SH-SY5Y (cell line): Measurements from ENCODE around the gene WBP11.

Experiments used
- GATA2 ChIP-seq: IDR thresholded peaks from 2 replicates; pipeline ENCODE4 v1.6.1; 2011; ENCODE audit warnings: mild to moderate bottlenecking, low read depth, low read length
- GATA3 ChIP-seq: IDR thresholded peaks from 2 replicates; pipeline ENCODE4 v1.6.1; 2011; ENCODE audit warnings: low read depth, mild to moderate bottlenecking, low read length, moderate library complexity

The WBP11 gene

GRCh38 chr12:14836336-14837210 lies 33.3 kb upstream of the WBP11 start:
- TF ChIP-seq GATA2 (no peak), GATA3 (no peak)

DNA sequence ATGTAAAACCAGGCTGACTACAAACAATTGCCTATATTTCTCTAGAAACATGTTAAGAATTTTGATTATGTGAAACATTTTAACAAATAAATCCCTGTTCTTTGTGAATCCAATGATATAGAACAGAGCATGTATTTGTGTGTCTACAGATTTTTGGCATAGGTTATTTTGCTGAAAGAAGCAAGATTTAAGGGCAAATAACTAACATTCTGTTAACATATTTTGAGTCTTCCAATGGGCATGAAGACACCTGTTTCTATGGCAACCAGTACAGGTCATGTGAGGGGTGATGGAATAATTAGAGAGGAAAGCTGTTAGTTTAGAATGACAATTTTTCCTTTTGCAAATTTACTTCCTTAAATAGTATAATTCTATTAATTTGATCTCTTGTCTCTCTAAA lies 31.2 kb upstream of the WBP11 start:
- no peak for TF ChIP-seq GATA2
- TF ChIP-seq GATA3 = no peak

GRCh38 chr12:14833952-14834351 lies 30.7 kb upstream of the WBP11 start:
- TF ChIP-seq GATA2 = no peak
- TF ChIP-seq GATA3 = no peak

GRCh38 chr12:14833336-14833735 lies 30.1 kb upstream of the WBP11 start:
- TF ChIP-seq GATA3 = no peak
- TF ChIP-seq GATA2 = no peak

GRCh38 chr12:14828892-14829291 lies 25.6 kb upstream of the WBP11 start:
- TF ChIP-seq GATA2 = no peak
- no peak for TF ChIP-seq GATA3

DNA sequence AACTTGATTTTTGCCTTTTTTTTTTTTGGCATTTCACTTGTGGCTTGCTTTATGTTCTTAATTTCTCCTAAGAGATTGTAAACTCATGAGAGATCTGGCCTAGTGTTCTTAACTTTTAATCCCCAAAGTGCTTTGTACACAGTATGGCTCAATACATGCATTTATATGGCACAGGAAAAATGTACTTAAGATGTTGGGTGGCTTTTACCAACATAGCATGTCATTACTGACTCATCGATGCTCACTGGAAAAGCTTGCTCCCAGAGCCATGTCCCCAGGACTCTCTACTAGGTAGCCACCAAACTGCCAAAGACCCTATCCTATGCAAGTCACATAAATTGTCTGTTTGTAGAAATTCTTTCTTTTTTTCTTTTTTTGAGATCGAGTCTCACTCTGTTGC lies 23.8 kb upstream of the WBP11 start:
- TF ChIP-seq GATA2 (no peak), GATA3 (no peak)

DNA sequence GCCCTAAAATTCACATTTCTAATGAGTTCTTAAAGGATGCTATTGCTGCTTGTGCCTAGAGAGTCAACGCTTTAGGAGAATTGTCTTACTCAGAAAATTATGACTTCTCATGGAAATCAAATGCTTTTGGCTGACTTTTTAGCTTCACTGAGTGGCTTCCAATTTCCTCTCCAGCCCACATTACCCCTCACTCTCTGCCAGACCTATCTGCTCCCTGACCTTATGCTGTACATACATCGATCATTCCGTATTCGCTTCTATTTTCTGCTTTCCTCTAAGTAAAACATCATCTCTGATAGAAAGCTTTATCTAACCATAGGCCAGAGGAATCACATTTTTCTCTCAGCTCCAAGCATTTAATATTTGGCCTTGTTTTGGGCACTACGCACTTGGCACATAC lies 23.2 kb upstream of the WBP11 start:
- TF ChIP-seq GATA3 (no peak), GATA2 (no peak)

GRCh38 chr12:14825256-14825655 lies 22.0 kb upstream of the WBP11 start:
- TF ChIP-seq GATA2 (no peak), GATA3 (no peak)

GRCh38 chr12:14824012-14824634 lies 20.8 kb upstream of the WBP11 start:
- no peak for TF ChIP-seq GATA2
- TF ChIP-seq GATA3 = no peak

GRCh38 chr12:14814014-14814413 lies 10.7 kb upstream of the WBP11 start, which contains the start of gene SMCO3:
Gene SMCO3 (minus strand): TSS chr12:14814182. CDS start chr12:14806680, 7,502 bp downstream.
- no peak for TF ChIP-seq GATA2
- no peak for TF ChIP-seq GATA3

DNA sequence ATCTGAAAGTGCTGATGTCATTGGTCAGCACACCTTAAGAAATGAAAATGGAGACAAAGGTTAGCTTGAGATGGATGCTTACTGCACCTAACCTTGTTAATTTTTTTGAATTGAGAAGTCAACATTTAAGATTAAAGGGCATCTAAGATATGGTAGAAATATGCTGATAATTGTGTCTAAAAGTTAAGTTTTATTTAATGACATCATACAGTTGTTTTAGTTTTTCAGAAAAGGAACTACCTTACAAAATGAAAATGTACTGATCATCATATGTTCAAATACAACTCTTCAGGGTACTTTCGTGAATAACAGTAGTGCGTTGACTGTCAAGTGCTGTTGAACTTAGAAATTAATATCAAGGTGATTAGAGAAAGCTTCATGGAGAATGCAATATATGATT lies 8.2 kb upstream of the WBP11 start:
- TF ChIP-seq GATA3 = no peak
- TF ChIP-seq GATA2 = no peak

- no peak for TF ChIP-seq GATA3
- TF ChIP-seq GATA2 = no peak
Observed at GRCh38 chr12:14810953-14811483, 7.7 kb upstream of the WBP11 start.

- TF ChIP-seq GATA2 = no peak
- no peak for TF ChIP-seq GATA3
Observed at GRCh38 chr12:14810167-14810952, 7.1 kb upstream of the WBP11 start.

DNA sequence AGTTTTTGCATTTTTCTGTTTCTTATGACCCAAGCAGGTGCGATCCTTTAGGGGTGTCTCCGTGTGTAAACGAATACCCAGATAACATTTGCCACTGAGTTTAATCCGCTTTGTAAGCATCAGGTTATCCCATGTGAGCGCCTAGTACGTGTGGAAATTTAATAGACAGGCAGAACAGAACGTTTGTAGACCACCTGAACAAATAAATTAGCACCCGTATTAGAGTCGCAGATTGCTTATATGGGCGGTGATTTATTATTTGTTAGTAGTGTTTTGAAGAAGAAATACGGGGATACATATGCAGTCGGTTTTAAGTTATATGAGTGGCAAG lies 517 bp upstream of the WBP11 start:
- TF ChIP-seq GATA2 (no peak), GATA3 (no peak)

DNA sequence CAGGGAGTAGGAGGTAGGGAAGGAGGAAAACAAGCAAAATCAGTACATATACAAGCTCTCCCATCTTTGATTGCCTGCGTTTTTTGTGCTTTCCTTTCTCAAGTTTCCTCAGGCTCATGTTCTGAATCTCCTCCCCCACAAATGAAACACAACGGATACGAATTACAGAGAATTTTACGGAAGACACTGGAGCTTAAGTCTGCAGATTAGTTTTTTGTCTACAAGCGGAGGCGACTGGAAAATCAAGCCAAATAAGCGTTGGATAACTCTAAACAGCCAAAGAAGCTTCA lies 612 bp downstream of the WBP11 start:
- TF ChIP-seq GATA3 = no peak
- TF ChIP-seq GATA2 = no peak

GRCh38 chr12:14802247-14802646 lies 1.0 kb downstream of the WBP11 start:
- TF ChIP-seq GATA2 = no peak
- TF ChIP-seq GATA3 = no peak

DNA sequence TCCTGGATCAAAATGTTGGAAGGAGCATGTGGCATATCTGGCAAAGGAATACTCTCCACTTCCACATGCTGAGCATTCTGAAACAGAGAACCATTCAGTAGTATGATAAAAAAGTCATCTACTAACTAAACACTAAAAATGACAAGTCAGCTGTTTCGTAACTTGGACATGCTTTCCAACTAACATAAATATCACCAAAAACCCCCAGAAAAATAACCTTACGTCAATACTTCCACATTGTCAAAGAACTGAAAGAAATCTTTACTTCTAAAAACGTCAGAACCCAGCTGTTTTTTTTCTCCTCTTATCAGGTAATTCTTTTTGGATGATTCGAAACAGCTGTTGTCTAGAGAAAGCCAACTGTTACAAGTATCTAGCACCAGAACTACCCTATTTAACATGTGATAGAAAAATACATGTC lies 8.2 kb downstream of the WBP11 start:
- TF ChIP-seq GATA2 (no peak), GATA3 (no peak)
